AG09309 (cell line): ENCODE results near the gene PRKG2.

Source experiments
- DNase-seq: peaks from one replicate; pipeline ENCODE4 v3.0.0-alpha.2; 2010; ENCODE audit warnings: low read depth
- H3K4me3 ChIP-seq: 2 replicates; pipeline ENCODE4 v1.5.1; 2011; ENCODE audit warnings: mild to moderate bottlenecking, low read depth, low read length, moderate library complexity; ENCODE audit not compliant: control insufficient read depth
- CTCF ChIP-seq: IDR thresholded peaks from 2 replicates; pipeline ENCODE4 v1.5.1; 2011; ENCODE audit warnings: mild to moderate bottlenecking, low read depth, low read length, inconsistent platforms; ENCODE audit not compliant: insufficient read depth, control insufficient read depth; ENCODE audit errors: missing control alignments

Gene PRKG2

GRCh38 chr4:81118086-81118485, 96.9 kb downstream of the PRKG2 start:
- no peak for TF ChIP-seq CTCF
- no peak overlapping the region for H3K4me3 ChIP-seq
- DNase-seq: no peak

- H3K4me3 ChIP-seq: no peak overlapping the region
- no peak for DNase-seq
- no peak for TF ChIP-seq CTCF
These were observed 98.5 kb downstream of the PRKG2 start for GRCh38 chr4:81116566-81116965.

- H3K4me3 ChIP-seq: no peak overlapping the region
- DNase-seq: no peak
- no peak for TF ChIP-seq CTCF
These were observed 102.0 kb downstream of the PRKG2 start for GRCh38 chr4:81113024-81113423.

GRCh38 chr4:81109356-81109755, 105.7 kb downstream of the PRKG2 start:
- H3K4me3 ChIP-seq: no peak overlapping the region
- no peak for TF ChIP-seq CTCF
- no peak for DNase-seq

- TF ChIP-seq CTCF: no peak
- no peak overlapping the region for H3K4me3 ChIP-seq
- no peak for DNase-seq
These were observed 108.9 kb downstream of the PRKG2 start for GRCh38 chr4:81106150-81106549.

- no peak overlapping the region for H3K4me3 ChIP-seq
- no peak for DNase-seq
- TF ChIP-seq CTCF: no peak
These were observed 112.9 kb downstream of the PRKG2 start for GRCh38 chr4:81102107-81102506.

GRCh38 chr4:81096566-81096965, 118.5 kb downstream of the PRKG2 start:
- no peak overlapping the region for H3K4me3 ChIP-seq
- no peak for TF ChIP-seq CTCF
- DNase-seq: no peak
